Trophoblast cell (in vitro differentiated cells and primary cell): Measurements from ENCODE around the gene CARHSP1.

Experiments used
- DNase-seq, 2 donors: peaks; one replicate each; pipeline ENCODE4 v3.0.0-alpha.2; 2016
- H2AFZ ChIP-seq: 2 replicates; pipeline ENCODE4 v1.6.1; 2013; ENCODE audit warnings: low read length, moderate library complexity, mild to moderate bottlenecking; ENCODE audit not compliant: insufficient read depth, poor library complexity
- H2AK5ac ChIP-seq: 2 replicates; pipeline ENCODE4 v1.6.1; 2013; ENCODE audit warnings: mild to moderate bottlenecking, low read length
- H2BK120ac ChIP-seq: 2 replicates; pipeline ENCODE4 v1.6.1; 2013; ENCODE audit warnings: low read length, mild to moderate bottlenecking, moderate library complexity; ENCODE audit not compliant: insufficient read depth, poor library complexity
- H2BK12ac ChIP-seq: 2 replicates; pipeline ENCODE4 v1.6.1; 2013; ENCODE audit warnings: mild to moderate bottlenecking, low read length, moderate library complexity
- H2BK5ac ChIP-seq: 2 replicates; pipeline ENCODE4 v1.6.1; 2013; ENCODE audit warnings: low read length, low read depth, moderate library complexity, mild to moderate bottlenecking; ENCODE audit not compliant: poor library complexity
- H3K14ac ChIP-seq: 2 replicates; pipeline ENCODE4 v1.6.1; 2013; ENCODE audit warnings: mild to moderate bottlenecking, low read length
- H3K18ac ChIP-seq: 2 replicates; pipeline ENCODE4 v1.6.1; 2013; ENCODE audit warnings: mild to moderate bottlenecking, low read length
- H3K23ac ChIP-seq: 2 replicates; pipeline ENCODE4 v1.6.1; 2013; ENCODE audit warnings: low read length
- H3K27ac ChIP-seq: 2 replicates; pipeline ENCODE4 v1.5.1; 2013; ENCODE audit warnings: low read depth, mild to moderate bottlenecking, inconsistent platforms, low read length, moderate library complexity
- H3K27me3 ChIP-seq: 2 replicates; pipeline ENCODE4 v1.6.1; 2013; ENCODE audit warnings: inconsistent platforms, mild to moderate bottlenecking, low read length, moderate library complexity; ENCODE audit not compliant: insufficient read depth
- H3K36me3 ChIP-seq, 2 experiments: 1 replicate in 1 of 2; 2 replicates in 1 of 2; pipeline ENCODE4 v1.6.1; 2013; ENCODE audit warnings: low read length in 2 of 2, mild to moderate bottlenecking in 2 of 2, moderate library complexity in 1 of 2; ENCODE audit not compliant: insufficient read depth in 2 of 2, control insufficient read depth in 1 of 2
- H3K4ac ChIP-seq: 2 replicates; pipeline ENCODE4 v1.6.1; 2013; ENCODE audit warnings: low read depth, mild to moderate bottlenecking, low read length, moderate library complexity
- H3K4me1 ChIP-seq, 2 experiments: 1 replicate in 1 of 2; 2 replicates in 1 of 2; pipeline ENCODE4 v1.6.1; 2013; ENCODE audit warnings: low read length in 2 of 2, mild to moderate bottlenecking in 2 of 2, moderate library complexity in 1 of 2; ENCODE audit not compliant: insufficient read depth in 2 of 2, control insufficient read depth in 1 of 2
- H3K4me2 ChIP-seq: 2 replicates; pipeline ENCODE4 v1.6.1; 2013; ENCODE audit warnings: inconsistent platforms, mild to moderate bottlenecking, low read length, moderate library complexity
- H3K4me3 ChIP-seq: 2 replicates; pipeline ENCODE4 v1.5.1; 2013; ENCODE audit warnings: mild to moderate bottlenecking, low read depth, low read length, inconsistent platforms
- H3K79me1 ChIP-seq: one replicate; pipeline ENCODE4 v1.6.1; 2013; ENCODE audit warnings: low read length
- H3K79me2 ChIP-seq: 2 replicates; pipeline ENCODE4 v1.6.1; 2013; ENCODE audit warnings: low read length, mild to moderate bottlenecking; ENCODE audit not compliant: control insufficient read depth, insufficient read depth, poor library complexity
- H3K9ac ChIP-seq: 2 replicates; pipeline ENCODE4 v1.6.1; 2013; ENCODE audit warnings: mild to moderate bottlenecking, low read length
- H3K9me3 ChIP-seq: 2 replicates; pipeline ENCODE4 v1.6.1; 2013; ENCODE audit warnings: low read depth, mild to moderate bottlenecking, control low read depth, inconsistent platforms, low read length; ENCODE audit not compliant: insufficient read depth
- H4K12ac ChIP-seq: 2 replicates; pipeline ENCODE4 v1.6.1; 2013; ENCODE audit warnings: low read depth, mild to moderate bottlenecking, low read length, moderate library complexity
- H4K8ac ChIP-seq: 2 replicates; pipeline ENCODE4 v1.6.1; 2013; ENCODE audit warnings: low read depth, mild to moderate bottlenecking, low read length, moderate library complexity
- H4K91ac ChIP-seq: one replicate; pipeline ENCODE4 v1.6.1; 2013; ENCODE audit warnings: low read depth, mild to moderate bottlenecking, low read length, moderate library complexity
- WGBS: extraction: QIAGEN DNeasy Blood & Tissue Kit; methylation state at CpG from one replicate; pipeline ENCODE4 v1.1.7; 2013; ENCODE audit warnings: missing lambda C conversion rate; ENCODE audit not compliant: insufficient read length, insufficient coverage; ENCODE audit errors: extremely low coverage; 5-methylcytosine and 5-hydroxymethylcytosine counted together

The CARHSP1 gene

DNA sequence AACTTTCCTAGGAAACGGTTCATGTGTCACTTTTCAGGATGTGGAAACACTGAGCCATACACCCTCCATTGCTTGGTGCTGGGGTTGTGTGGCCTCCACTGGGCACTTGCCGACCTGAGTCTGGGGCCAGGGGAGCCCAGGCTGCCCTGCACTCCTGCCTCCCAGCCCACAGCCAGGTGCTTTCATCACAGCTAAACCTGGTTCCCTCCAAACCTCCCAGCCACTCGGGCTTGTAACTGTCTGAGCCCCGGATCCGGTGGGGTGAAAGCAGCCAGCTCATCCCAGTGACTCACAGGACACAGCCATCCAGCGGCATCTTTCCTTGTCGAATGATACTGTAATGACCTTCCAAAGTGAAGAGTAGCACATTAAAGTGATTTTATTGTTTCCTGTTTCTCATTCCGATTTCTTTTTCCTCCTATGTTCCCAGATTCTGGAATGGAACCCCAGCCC is 19.8 kb downstream of the CARHSP1 start:
- Histone ChIP-seq H3K4me1 (no peaks in the 10 kb centered on the region), H2BK12ac (no peak overlapping the region), H2AK5ac (no peak overlapping the region), H3K14ac (no peak overlapping the region), H3K79me2 (peaks cover 2% of the 10 kb centered on the region), H3K27ac (no peak overlapping the region), H4K8ac (no peak overlapping the region), H3K4me3 (no peak overlapping the region), H3K23ac (no peak overlapping the region), H3K79me1 (no peaks in the 10 kb centered on the region), H2BK5ac (no peak overlapping the region), H2AFZ (no peak overlapping the region), H4K91ac (no peak overlapping the region), H3K27me3 (no peaks in the 10 kb centered on the region), H3K4me2 (no peak overlapping the region), H3K36me3 (peaks cover 54 to 65% of the 10 kb centered on the region in 2 experiments), H3K18ac (no peak overlapping the region), H3K9ac (no peak overlapping the region), H2BK120ac (no peak overlapping the region), H3K4ac (no peak overlapping the region), H4K12ac (no peak overlapping the region), H3K9me3 (no peaks in the 10 kb centered on the region)
- no peak for DNase-seq
- no CpG with 5 or more reads among the region's 8 CpGs for WGBS

DNA sequence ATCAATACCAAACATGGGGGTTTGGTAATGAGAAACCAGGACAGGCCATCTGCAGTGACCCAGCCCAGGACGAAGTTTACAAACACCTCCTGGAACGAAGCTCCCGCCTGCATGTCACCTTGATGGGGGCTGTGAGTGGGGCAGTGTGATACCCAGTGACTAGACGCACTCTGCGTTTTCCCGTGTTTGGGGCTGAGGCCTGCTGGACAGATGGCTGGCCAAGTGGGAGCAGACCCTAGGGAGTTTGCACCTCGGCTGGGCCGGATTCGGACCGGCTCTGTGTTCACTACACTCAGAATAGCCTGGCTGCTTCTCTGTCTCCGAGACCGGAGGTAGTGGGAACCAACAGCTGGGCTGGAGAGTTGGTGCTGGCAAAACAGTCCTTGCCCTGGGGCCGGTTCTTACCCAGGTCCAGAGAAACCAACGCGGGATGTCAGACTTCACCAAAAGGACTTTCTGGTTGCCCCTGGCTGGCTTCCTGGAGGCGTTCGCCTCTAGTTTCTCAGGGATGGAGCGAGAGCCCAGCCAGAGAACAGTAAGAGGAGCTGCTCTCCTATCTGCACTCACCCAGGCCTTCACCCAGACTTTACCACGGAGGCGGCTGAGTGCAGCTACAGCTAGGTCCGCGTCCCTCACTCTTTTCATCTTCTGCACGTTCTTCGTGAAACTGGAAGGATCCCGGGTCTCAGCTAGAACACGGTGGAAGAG is 20.4 kb downstream of the CARHSP1 start:
- H3K9ac ChIP-seq, result no peak overlapping the region
- H4K12ac ChIP-seq, result no peak overlapping the region
- H2BK120ac ChIP-seq, result no peak overlapping the region
- H3K9me3 ChIP-seq, result no peaks in the 10 kb centered on the region
- peaks cover 2% of the 10 kb centered on the region for H3K79me2 ChIP-seq
- H3K4me3 ChIP-seq, result no peak overlapping the region
- H4K91ac ChIP-seq, result no peak overlapping the region
- no peak overlapping the region for H3K14ac ChIP-seq
- H3K4me2 ChIP-seq, result no peak overlapping the region
- no peak overlapping the region for H2BK12ac ChIP-seq
- H4K8ac ChIP-seq, result no peak overlapping the region
- peaks cover 54 to 62% of the 10 kb centered on the region in 2 experiments for H3K36me3 ChIP-seq
- H3K23ac ChIP-seq, result no peak overlapping the region
- DNase-seq, result no peak
- no peak overlapping the region for H2AK5ac ChIP-seq
- no peaks in the 10 kb centered on the region for H3K79me1 ChIP-seq
- no peak overlapping the region for H3K4ac ChIP-seq
- no CpG with 5 or more reads among the region's 26 CpGs for WGBS
- no peak overlapping the region for H3K27ac ChIP-seq
- H3K27me3 ChIP-seq, result no peaks in the 10 kb centered on the region
- H2AFZ ChIP-seq, result no peak overlapping the region
- H3K18ac ChIP-seq, result no peak overlapping the region
- no peak overlapping the region for H2BK5ac ChIP-seq
- H3K4me1 ChIP-seq, result no peaks in the 10 kb centered on the region

DNA sequence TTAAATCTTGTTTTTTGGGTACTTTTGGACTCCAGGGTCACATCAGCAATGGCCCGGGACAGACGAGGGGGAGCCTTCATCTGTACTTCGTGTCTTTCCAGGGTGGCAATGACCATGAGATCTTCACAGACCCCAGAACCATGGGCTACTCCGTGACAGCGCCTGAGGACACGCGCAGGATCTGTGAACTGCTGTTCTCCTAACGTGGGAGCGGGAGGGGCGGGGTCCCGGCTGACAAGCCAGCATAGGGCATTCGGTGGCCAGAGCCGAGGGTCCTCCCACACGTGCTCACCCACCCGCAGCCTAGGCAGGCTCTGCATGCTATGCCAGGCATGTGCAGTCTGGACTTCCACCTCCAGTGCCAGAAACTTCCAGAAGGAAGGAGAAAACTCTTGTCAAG is 21.2 kb downstream of the CARHSP1 start:
- H3K9ac ChIP-seq, result no peak overlapping the region
- WGBS, result no CpG with 5 or more reads among the region's 15 CpGs
- H3K4ac ChIP-seq, result no peak overlapping the region

DNA sequence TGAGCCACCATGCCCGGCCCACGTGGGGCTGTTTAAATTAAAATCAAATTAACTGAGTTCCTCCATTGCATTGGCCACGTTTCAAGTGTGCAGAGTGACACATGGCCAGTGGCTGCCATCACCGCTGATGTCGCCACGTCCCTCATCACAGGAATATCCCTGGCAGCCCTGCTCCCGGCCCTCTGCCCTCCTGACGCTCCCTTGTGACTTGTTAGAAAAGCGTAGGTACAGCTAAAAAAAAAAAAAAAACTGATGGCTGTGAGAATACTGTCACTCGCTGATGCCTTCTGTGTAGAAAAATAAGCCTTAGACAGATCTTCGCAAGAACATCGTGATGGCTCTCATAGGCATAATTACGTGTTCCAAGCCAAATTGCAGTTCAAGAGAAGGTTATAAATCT is 21.7 kb downstream of the CARHSP1 start:
- Histone ChIP-seq H3K27me3 (no peaks in the 10 kb centered on the region), H3K79me2 (peaks cover 2% of the 10 kb centered on the region), H4K91ac (no peak overlapping the region), H2BK120ac (no peak overlapping the region), H3K9ac (no peak overlapping the region), H3K4me1 (no peaks in the 10 kb centered on the region), H2AFZ (no peak overlapping the region), H3K4me3 (no peak overlapping the region), H2BK12ac (no peak overlapping the region), H3K14ac (no peak overlapping the region), H4K12ac (no peak overlapping the region), H3K18ac (no peak overlapping the region), H3K36me3 (peaks cover 43 to 50% of the 10 kb centered on the region in 2 experiments), H4K8ac (no peak overlapping the region), H3K9me3 (no peaks in the 10 kb centered on the region), H3K4ac (no peak overlapping the region), H3K4me2 (no peak overlapping the region), H3K79me1 (no peaks in the 10 kb centered on the region), H3K23ac (no peak overlapping the region), H3K27ac (no peak overlapping the region), H2BK5ac (no peak overlapping the region), H2AK5ac (no peak overlapping the region)
- no peak for DNase-seq
- no CpG with 5 or more reads among the region's 13 CpGs for WGBS

More for the DNA sequence above, 21.2 kb downstream of the CARHSP1 start:
- Histone ChIP-seq H2AK5ac (no peak overlapping the region), H3K79me1 (no peaks in the 10 kb centered on the region), H3K79me2 (peaks cover 2% of the 10 kb centered on the region), H3K4me2 (no peak overlapping the region), H2BK120ac (no peak overlapping the region), H3K23ac (no peak overlapping the region), H2BK12ac (no peak overlapping the region), H3K27ac (no peak overlapping the region), H2AFZ (no peak overlapping the region), H3K4me1 (no peaks in the 10 kb centered on the region), H4K12ac (no peak overlapping the region), H3K9me3 (no peaks in the 10 kb centered on the region), H3K14ac (no peak overlapping the region), H3K36me3 (peaks cover 47 to 55% of the 10 kb centered on the region in 2 experiments), H3K4me3 (no peak overlapping the region), H3K18ac (no peak overlapping the region), H4K91ac (no peak overlapping the region), H4K8ac (no peak overlapping the region), H3K27me3 (no peaks in the 10 kb centered on the region), H2BK5ac (no peak overlapping the region)
- DNase-seq, result no peak
